GM23338 (cell line): ENCODE data around the gene GPATCH2.

Experiments
- CREB1 ChIP-seq: fragments of 250-450 bp; sonication (Bioruptor Pico); IDR thresholded peaks from 2 replicates; pipeline ENCODE4 v1.5.0; 2020; ENCODE audit warnings: low read depth, mild to moderate bottlenecking, moderate library complexity
- CTCF ChIP-seq, 2 experiments: fragments of 200-600 bp in 1 of 2; sonication (generic) in 1 of 2; conservative IDR thresholded peaks; 2 replicates each; pipeline versions ENCODE4 v1.5.1 to v1.6.1; 2016 to 2017; ENCODE audit warnings: antibody characterized with exemption in 2 of 2, low read depth in 2 of 2, mild to moderate bottlenecking in 2 of 2, moderate library complexity in 1 of 2
- ETS1 ChIP-seq: IDR thresholded peaks from 2 replicates; pipeline ENCODE4 v1.6.1; 2016; ENCODE audit warnings: antibody characterized with exemption
- EZH2 ChIP-seq: fragments of 200-600 bp; sonication (generic); IDR thresholded peaks from one replicate; pipeline ENCODE4 v1.8.0; 2017; ENCODE audit warnings: antibody characterized with exemption, mild to moderate bottlenecking, low read depth; ENCODE audit not compliant: unreplicated experiment
- EZH2phosphoT487 ChIP-seq: fragments of 200-600 bp; sonication (generic); IDR thresholded peaks from one replicate; pipeline ENCODE4 v1.8.1; 2018; ENCODE audit warnings: antibody characterized with exemption; ENCODE audit not compliant: unreplicated experiment
- JUNB ChIP-seq: IDR thresholded peaks from one replicate; pipeline ENCODE4 v1.6.1; 2016; ENCODE audit warnings: antibody characterized with exemption; ENCODE audit not compliant: unreplicated experiment
- POLR2AphosphoS5 ChIP-seq: IDR thresholded peaks from 2 replicates; pipeline ENCODE4 v1.6.1; 2016; ENCODE audit warnings: antibody characterized with exemption, low read depth
- REST ChIP-seq: IDR thresholded peaks from one replicate; pipeline ENCODE4 v1.6.1; 2018; ENCODE audit warnings: antibody characterized with exemption; ENCODE audit not compliant: unreplicated experiment
- ZNF331 ChIP-seq: fragments of 250-450 bp; sonication (Bioruptor Pico); IDR thresholded peaks from 2 replicates; pipeline ENCODE4 v1.5.0; 2020; ENCODE audit warnings: low read depth, mild to moderate bottlenecking, moderate library complexity

- TF ChIP-seq CTCF (conservative IDR thresholded peaks at IDR 0.05; ENCODE audit: low read depth in 2 of 2) (no peak), CREB1 (CRISPR knock-in tag) (no peak), ETS1 (no peak), EZH2 (no peak), POLR2AphosphoS5 (no peak), ZNF331 (CRISPR knock-in tag) (no peak), REST (no peak), EZH2phosphoT487 (no peak), JUNB (no peak)
Observed at GRCh38 chr1:217540321-217540720, 90.6 kb downstream of the GPATCH2 start.
